ENCODE data around the gene SLC19A1.

SLC19A1 gene

DNA sequence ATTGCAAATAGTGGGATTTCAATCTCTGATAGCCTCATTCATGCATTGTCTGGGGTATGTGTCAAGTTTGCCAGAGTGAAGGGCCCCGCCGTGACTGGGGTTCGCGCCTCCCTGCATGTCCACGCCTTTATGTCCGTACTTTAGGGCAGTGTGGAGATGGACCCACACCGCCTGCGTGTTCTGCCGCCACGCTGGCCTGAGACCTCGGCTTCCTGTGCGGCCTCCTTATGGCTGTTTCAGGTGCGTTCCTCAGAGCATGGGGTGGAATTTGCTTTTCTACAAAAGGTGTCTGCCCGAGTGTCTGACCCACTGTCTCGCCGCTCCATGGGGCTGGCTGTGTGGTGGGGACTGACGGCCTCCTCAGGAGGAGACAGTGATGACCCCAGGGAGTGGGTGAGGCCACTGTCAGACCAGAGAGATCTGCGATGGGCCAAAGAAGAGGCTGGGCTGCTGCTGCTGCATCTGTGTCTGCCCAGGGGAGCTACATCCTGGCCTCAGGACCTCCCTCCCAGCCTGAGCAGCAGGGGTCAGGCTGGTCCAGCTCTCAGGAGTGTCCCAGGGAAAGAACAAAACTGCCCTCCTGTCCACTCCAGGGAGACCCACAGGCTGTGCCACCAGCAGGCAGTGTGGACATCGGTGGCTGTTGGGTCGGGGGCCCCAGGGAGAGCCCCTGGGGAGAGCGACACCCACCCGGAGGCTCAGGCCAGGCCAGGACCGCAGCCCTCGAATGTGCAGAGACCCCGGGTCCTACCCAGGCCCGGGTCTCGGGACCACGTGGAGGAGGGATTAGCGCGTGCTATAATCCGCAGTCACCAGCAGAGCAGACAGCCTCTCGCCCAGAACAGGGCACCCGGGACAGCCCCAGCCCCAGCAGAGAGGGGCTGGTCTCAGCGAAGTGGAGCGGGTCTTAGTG is 9.8 kb upstream of the SLC19A1 start:
- CTCF ChIA-PET: interaction anchor here (1.1 to 1.6 kb wide), 3 partner anchors 93 to 269 kb away, joined by 3 to 5 read pairs (median 4); no protein-coding TSS in a partner anchor
- TF ChIP-seq, protein P1, sequence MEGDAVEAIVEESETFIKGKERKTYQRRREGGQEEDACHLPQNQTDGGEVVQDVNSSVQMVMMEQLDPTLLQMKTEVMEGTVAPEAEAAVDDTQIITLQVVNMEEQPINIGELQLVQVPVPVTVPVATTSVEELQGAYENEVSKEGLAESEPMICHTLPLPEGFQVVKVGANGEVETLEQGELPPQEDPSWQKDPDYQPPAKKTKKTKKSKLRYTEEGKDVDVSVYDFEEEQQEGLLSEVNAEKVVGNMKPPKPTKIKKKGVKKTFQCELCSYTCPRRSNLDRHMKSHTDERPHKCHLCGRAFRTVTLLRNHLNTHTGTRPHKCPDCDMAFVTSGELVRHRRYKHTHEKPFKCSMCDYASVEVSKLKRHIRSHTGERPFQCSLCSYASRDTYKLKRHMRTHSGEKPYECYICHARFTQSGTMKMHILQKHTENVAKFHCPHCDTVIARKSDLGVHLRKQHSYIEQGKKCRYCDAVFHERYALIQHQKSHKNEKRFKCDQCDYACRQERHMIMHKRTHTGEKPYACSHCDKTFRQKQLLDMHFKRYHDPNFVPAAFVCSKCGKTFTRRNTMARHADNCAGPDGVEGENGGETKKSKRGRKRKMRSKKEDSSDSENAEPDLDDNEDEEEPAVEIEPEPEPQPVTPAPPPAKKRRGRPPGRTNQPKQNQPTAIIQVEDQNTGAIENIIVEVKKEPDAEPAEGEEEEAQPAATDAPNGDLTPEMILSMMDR (IDR thresholded peaks at IDR 0.05; ENCODE audit: insufficient read depth, low read length, missing control alignments): no peak
- no peak for DNase-seq (ENCODE audit: low read depth, low spot score)
- POLR2A ChIA-PET: no interaction called here
- H3K4me3 ChIP-seq (ENCODE audit: low read depth, low read length): no peak overlapping the region

DNA sequence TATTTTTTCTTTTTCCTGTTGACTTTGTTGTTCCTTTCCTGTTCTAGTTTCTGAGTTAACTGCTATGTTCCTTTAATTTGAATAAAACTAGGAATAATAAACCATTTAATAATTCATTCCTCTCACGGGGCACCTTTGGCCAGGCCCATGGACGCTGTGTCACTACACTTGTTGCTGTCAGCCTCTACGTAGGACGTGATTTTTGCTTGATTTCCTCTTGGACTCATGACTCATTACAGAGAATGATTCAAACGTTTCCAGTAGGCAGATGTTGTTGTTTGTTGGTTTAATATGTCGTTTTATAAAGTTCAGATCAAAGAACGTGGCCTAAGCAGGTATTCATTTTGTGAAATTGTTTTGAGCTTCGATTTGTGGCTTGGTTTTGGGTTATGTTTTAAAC is 9.1 kb upstream of the SLC19A1 start:
- ChIA-PET POLR2A (no interaction called here), CTCF (interaction anchor here (1.1 to 1.6 kb wide), 2 partner anchors 94 to 270 kb away, joined by 3 to 5 read pairs; no protein-coding TSS in a partner anchor)
- peak; percentile 36 for DNase-seq (ENCODE audit: low read depth, low spot score)
- TF ChIP-seq, protein P1 (IDR thresholded peaks at IDR 0.05; ENCODE audit: insufficient read depth, low read length, missing control alignments): no peak
- H3K4me3 ChIP-seq (ENCODE audit: low read depth, low read length): no peak overlapping the region

DNA sequence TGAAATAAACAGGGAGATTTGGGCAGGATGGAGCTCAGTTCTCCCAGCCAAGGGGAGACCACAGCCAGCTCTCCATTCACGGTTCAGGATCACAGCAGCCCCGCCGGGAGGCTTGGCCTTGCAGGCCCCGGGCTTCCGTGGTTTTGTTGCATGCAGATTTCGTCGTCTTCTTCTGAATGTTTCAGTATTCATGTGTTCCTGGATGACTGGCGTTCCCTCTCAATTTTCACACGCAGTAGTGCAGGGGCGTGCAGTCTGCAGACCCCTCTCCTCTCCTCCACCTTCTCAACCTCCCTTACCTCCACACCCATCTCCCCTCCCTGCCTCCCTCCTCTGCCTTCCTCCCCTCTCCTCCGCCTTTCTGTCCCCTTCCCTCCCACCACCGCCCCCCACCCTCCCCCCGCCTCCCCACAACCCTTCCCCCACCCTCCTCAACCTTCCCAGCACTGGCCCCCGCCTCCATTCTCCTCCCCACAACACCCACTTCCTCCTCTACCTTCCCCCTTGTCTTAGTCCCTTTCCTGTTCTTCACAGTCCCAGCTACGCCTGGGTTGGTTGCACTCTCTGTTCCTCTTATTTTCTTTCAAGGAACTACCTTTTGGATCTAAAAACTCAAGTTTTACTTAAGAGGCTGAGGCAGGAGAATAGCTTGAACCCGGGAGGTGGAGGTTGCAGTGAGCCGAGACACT is 8.4 kb upstream of the SLC19A1 start:
- H3K4me3 ChIP-seq (ENCODE audit: low read depth, low read length): no peak overlapping the region
- TF ChIP-seq, protein P1 (IDR thresholded peaks at IDR 0.05; ENCODE audit: insufficient read depth, low read length, missing control alignments): no peak
- POLR2A ChIA-PET: no interaction called here
- DNase-seq (ENCODE audit: low read depth, low spot score): no peak
- CTCF ChIA-PET: interaction anchor here (1.0 to 1.6 kb wide), 3 partner anchors 95 to 271 kb away, joined by 3 to 5 read pairs (median 3); no protein-coding TSS in a partner anchor

DNA sequence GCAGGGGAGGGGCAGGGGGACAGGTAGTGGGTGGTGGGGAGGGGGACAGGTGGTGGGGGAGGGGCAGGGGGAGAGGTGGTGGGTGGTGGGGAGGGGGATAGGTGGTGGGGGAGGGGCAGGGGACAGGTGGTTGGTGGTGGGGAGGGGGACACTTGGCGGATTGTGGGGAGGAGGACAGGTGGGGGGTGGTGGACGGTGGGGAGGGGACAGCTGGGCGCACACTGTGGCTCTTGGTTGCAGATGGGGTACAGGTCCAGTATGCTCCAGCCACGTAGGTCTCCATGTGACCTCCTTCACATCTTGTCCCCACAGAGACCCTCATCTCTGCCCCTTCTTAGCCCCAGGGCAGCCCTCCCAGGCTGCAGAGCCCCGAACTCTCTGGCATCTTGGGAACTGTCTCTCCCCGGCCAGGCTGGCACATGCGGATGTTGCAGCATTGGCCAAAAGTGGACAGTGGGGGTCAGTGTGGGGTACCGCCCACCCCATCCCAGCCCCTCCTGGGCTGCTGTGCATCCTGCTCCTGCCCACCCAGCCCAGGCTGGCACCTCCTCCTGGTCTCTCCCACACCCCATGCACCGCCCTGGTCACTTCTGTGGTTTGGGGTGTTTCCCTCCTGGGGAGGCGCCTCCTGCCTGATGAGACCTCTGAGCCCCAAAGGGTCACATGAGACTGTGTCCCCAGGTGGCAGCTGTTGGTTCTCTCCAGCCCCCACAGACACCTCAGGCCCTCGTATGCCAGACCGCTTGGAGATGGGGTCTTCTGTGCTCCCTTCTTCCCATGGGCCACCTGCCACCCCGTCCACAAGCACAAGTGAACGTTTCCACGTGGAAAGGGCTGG is 7.6 kb upstream of the SLC19A1 start:
- CTCF ChIA-PET: interaction anchor here (1.0 kb wide), 1 partner anchor 271 kb away, joined by 3 read pairs; no protein-coding TSS in a partner anchor
- DNase-seq (ENCODE audit: low read depth, low spot score): no peak
- H3K4me3 ChIP-seq (ENCODE audit: low read depth, low read length): no peak overlapping the region
- TF ChIP-seq, protein P1 (IDR thresholded peaks at IDR 0.05; ENCODE audit: insufficient read depth, low read length, missing control alignments): no peak
- POLR2A ChIA-PET: no interaction called here

- no peak overlapping the region for H3K4me3 ChIP-seq (ENCODE audit: low read depth, low read length)
- ChIA-PET CTCF (interaction anchor here (1.5 kb wide), 1 partner anchor 280 kb away, joined by 3 read pairs; no protein-coding TSS in a partner anchor), POLR2A (no interaction called here)
- TF ChIP-seq, protein P1 (IDR thresholded peaks at IDR 0.05; ENCODE audit: insufficient read depth, low read length, missing control alignments): no peak
- no peak for DNase-seq (ENCODE audit: low read depth, low spot score)
Measured at GRCh38 chr21:45548711-45549491, 6.7 kb upstream of the SLC19A1 start.

Data from AG04449 (cell line).